OCI-LY1 (cell line): ENCODE results near the gene AAR2.

ENCODE experiments used
- CTCF ChIP-seq: fragments of 200-600 bp; sonication (generic), shearing (Covaris generic); IDR thresholded peaks from 2 replicates; pipeline ENCODE4 v1.5.1; 2017; ENCODE audit warnings: mild to moderate bottlenecking, antibody characterized with exemption, low read length, moderate library complexity, mixed read lengths
- EZH2 ChIP-seq: fragments of 200-600 bp; sonication (generic), shearing (Covaris generic); IDR thresholded peaks from 2 replicates; pipeline ENCODE4 v1.8.0; 2017; ENCODE audit warnings: borderline replicate concordance, mixed run types, mild to moderate bottlenecking, antibody characterized with exemption, low read length, moderate library complexity, mixed read lengths

GRCh38 chr20:36299459-36299858 lies 63.2 kb downstream of the AAR2 start:
- TF ChIP-seq CTCF (no peak), EZH2 (no peak)
